HK-2 (cell line): ENCODE data around the gene KCNG1.
"Not testable (repeated sequence)": the region's sequence is repeated elsewhere in the genome, so short reads cannot be mapped to it uniquely, and the experiment has no call there.

Source experiments
- DNase-seq: peaks from one replicate; pipeline ENCODE4 v3.0.0-alpha.2; 2018; ENCODE audit not compliant: unreplicated experiment

The KCNG1 gene

DNA sequence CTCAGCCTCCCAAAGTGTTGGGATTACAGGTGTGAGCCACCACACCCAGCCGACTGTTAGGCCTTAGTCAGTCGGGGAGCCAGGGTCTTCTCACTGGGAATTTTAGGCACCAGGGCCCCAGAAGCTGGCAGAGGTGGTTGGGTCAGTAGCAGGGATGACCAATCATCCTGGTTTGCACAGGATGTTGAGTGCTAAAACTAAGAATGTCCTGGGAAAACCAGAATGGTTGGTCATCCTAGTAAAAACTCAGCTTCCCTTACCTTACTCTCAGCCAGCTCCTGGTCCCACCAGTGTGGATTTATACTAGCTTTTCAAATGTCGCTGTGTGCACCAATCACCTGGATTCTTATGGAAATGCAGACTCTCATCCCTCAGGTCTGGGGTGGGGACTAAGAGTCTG lies 31.8 kb downstream of the KCNG1 start:
- DNase-seq, result no peak

DNA sequence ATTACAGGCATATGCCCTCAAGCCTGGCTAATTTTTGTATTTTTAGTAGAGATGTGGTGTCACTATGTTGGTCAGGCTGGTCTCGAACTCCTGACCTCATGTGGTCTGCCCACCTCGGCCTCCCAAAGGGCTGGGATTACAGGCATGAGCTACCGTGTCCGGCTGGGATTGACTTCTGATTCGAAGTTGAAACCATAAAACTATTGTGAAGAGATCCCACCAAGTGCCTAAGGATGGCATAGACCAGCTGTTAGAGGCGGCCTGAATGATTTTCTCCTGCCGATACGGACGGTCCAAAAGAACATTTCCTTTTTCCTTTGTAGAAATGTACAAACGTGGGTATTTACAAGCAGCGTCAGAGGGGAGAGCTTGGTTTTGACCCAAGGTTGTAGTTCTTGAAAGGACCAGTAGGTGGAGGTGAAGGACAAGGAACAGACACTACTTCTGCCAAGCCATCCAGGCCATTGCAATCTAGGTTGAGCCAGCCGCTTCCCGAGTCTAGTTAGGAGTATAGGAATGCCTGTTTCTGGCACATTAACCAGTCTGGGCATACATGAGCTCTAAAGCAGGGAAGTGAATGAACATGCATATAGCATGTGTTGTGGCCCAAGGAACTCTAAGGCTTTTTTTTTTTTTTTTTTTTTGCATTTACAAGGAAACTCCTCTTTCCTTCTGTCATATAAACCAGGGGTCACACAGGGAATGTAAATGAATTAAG lies 35.3 kb downstream of the KCNG1 start:
- DNase-seq, result peak; percentile 80

DNA sequence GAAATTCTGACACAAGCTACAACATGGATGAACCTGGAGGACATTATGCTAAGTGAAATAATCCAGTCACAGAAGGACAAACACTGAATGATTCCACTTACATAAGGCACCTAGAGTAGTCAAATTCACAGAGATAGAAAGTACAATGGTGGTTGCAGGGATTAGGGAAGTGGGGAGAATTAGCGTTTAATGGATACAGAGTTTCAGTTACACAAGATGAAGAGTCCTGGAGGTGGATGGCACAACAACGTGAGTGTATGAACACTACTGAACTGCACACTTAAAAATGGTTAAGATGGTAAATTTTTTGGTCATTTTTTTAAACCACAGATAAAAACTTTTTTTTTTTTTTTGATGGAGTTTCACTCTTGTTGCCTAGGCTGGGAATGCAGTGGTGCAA lies 39.6 kb downstream of the KCNG1 start:
- no peak for DNase-seq

DNA sequence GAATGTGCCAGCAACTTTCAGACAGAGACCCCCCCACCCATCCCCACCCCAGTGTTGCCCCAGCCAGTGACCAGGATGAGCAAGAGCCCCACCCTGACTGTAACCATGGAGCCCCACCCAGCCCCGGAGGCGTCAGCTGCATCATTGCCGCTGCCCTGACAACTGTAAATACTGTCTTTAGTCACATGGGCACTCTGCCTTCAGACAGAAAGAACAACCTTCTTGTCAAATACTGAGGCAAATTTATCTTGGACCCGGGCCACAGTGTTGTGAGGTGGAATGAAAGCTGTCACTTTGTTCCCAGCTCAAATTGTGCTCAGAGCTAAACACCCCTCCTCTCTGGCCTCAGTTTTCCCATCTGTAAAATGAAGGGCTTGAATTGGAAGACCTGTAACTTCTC lies 40.5 kb downstream of the KCNG1 start:
- peak; percentile 49 for DNase-seq

DNA sequence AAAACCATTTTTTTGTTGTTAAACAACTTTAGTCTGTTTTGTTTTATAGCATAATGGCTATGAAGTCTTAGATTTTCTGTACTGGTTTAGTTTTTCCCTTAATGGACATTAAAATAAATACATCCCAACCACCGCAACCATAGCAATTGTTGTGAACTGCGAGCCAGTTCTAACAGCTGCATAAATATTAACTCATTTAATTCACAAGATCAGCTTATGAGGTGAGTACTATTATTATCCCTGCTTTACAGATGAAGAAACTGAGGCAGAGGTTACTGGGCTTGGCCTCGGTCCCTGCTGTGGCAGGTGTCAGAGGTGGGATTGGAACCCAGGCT lies 41.2 kb downstream of the KCNG1 start:
- no peak for DNase-seq

- DNase-seq, result peak; percentile 66
Measured at GRCh38 chr20:50980851-50981713, 41.8 kb downstream of the KCNG1 start.

GRCh38 chr20:50980071-50980681 lies 42.7 kb downstream of the KCNG1 start:
- DNase-seq, result peak; percentile 82

DNA sequence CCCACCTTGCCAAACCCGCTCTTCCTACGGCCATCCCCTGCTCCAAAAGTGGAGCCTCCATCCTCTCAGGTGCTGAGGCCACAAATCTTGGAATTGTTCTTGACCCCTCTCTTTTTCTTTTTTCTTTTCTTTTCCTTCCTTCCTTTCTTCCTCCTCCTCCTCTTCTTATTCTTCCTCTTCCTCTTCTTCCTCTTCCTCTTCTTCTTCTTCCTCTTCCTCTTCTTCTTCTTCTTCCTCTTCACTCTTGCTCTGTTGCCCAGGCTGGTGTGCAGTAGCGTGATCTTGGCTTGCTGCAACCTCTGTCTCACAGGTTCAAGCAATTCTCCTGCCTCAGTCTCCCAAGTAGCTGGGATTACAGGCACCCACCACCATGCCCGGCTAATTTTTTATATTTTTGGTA lies 44.4 kb downstream of the KCNG1 start:
- not testable (repeated sequence) for DNase-seq

DNA sequence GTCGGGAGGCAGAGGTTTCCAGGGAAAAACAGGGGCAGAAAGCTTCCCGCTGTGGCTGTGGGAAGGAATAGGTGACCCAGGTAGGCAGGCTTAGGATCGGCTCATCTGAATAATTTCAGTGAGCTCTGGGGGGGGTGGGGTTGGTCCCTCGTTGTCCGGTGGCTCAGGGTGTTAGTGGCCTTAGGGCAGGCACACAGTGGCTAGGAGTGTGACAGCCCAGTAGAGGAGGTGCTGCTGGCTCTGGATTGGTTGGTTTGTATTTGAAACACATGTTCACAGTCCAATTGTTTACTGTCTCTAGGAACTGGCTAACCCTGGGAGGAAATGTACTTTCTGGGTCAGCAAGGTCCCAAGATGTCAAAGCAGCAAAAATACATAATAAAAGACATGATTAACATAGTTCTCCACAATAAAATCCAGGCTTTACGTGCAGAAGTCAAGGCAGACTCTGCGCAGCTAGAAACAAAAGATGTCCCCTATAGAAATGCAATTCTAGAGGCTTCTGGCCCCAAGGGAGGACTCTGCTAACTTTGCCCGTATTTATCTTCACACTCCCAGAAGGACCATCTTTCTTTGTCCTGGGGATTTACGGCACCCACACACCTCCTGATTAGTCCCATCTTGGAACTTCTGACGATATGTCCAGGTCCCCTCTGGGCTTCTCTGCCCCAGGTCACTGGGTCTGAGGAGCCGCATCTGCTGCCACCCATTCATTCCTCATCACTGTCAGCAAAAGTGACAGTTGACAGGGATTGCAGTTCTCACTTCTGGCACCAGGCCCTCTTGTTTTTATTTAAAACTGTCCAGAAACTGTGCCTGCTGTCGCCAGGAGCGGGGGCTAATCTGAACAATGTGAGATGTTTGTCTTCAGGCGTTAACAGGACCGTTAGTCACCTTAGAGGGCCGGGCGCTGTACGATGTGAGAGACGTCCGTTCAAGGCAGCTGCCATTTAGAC lies 45.6 kb downstream of the KCNG1 start:
- DNase-seq, result no peak

DNA sequence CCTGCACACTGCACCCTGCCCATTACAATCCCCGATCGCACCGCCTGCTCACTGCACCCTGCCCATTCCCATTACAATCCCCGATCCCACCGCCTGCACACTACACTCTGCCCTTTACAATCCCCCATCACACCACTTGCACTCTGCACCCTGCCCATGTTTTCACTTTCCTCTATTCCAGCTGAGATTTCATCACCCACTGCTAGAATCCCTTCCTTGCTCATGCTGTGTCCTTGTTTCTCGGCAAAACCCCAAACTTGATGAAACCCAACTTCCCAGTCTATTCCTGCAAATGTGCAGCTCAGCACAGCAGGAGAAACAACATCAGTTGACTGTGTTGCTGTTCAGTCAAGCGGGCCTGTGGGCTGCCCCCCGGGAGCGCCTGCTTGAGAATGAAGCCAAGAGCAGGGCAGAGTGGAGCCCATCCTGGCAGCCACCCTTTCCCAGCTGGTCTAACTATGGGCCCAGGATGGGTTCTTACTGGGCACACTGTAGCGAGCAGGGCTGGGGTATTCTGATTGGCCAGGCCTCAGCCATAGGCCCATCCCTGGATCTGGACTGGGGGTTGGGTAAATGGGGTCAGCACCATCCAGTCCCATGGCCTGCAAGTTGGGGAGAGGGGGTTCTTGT lies 47.1 kb downstream of the KCNG1 start:
- no peak for DNase-seq

- no peak for DNase-seq
Measured at GRCh38 chr20:50969912-50970311, 53.0 kb downstream of the KCNG1 start.

GRCh38 chr20:50969435-50969834 lies 53.5 kb downstream of the KCNG1 start:
- no peak for DNase-seq

GRCh38 chr20:50968289-50968688 lies 54.6 kb downstream of the KCNG1 start:
- DNase-seq, result no peak

DNA sequence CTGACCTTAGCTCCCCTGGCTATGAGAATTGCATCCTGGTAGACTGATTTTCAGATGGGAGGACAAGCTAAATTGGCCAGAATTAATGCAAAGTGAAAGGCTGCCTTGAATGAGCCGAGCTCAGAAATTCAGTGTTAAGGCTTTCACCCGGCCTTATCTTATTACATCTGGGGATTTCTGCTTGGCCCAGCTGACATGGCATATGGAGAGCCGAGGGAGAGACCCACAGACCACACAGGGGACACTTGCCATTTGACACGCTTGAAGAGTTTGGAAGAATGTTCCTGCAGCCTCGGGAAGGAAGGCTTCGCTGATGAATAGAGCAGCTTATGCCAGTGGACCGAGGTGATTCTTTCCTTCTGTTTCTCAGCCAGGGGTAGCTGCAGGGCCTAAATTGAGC lies 55.3 kb downstream of the KCNG1 start:
- DNase-seq, result peak; percentile 67

GRCh38 chr20:50959543-50960126 lies 63.3 kb downstream of the KCNG1 start:
- no peak for DNase-seq

GRCh38 chr20:50958615-50959542 lies 64.0 kb downstream of the KCNG1 start, which contains the start of gene MOCS3:
Gene MOCS3, plus strand, starts transcription at chr20:50958818. Its CDS starts 25 bp downstream, at chr20:50958843.
- DNase-seq, result peak; percentile 86

GRCh38 chr20:50957798-50958614 lies 64.9 kb downstream of the KCNG1 start, which contains the start of gene DPM1:
Gene DPM1, minus strand, starts transcription at chr20:50958532. Its CDS starts 9 bp downstream, at chr20:50958523.
- peak; percentile 90 for DNase-seq

- no peak for DNase-seq
Measured at GRCh38 chr20:50957276-50957675, 65.6 kb downstream of the KCNG1 start.

DNA sequence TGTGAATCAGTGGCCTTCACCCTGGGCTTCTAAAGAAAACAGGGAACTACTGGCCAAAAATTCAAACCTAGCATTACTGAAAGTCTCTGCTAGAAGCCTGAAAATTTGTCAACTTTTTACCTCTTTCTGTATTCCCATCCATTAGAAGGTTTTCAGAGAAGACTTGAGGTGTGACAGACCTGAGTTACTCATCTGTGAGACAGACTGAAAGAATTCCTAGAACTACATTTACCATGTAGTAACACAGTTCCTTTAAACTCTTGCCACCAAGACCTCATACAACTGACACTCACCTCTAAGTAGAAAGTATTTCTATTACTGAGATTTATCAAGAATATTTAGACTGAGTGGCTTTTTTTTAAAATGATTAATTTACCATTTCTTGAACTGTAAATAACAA lies 69.1 kb downstream of the KCNG1 start:
- DNase-seq, result no peak
